Measurements from ENCODE around the gene VSIG1. TPM values are rescaled to one million over a fixed set of nuclear protein-coding genes. Genes with fewer than 3 reads are reported as not detected.

The VSIG1 gene
- total RNA-seq, 1 experiment from 2014 or later: 0.07 TPM

DNA sequence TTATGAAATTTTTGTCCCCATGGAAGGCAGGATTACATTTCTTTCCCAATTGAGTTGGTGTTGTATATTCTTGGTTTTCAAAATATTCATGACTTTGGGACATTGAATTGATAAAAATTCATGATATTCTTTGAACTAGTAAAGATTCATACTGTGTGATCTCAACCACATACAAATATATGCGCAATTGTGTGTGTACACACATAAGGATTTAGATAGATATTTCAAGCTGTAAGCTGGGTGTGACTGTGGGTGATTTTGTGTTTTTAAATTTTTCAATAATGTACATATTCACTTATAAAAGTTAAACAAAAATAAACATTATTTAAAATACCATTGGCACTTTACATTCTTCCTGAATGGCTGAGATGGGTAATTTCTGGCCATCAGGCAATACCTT, 19.5 kb upstream of the VSIG1 start (continued):
- TF ChIP-seq YY1 (IDR thresholded peaks at IDR 0.05; ENCODE audit: extremely low read depth, insufficient replicate concordance, low read depth, low read length): no peak
- TF ChIP-seq EGR1 (IDR thresholded peaks at IDR 0.05; ENCODE audit: low read depth): no peak

DNA sequence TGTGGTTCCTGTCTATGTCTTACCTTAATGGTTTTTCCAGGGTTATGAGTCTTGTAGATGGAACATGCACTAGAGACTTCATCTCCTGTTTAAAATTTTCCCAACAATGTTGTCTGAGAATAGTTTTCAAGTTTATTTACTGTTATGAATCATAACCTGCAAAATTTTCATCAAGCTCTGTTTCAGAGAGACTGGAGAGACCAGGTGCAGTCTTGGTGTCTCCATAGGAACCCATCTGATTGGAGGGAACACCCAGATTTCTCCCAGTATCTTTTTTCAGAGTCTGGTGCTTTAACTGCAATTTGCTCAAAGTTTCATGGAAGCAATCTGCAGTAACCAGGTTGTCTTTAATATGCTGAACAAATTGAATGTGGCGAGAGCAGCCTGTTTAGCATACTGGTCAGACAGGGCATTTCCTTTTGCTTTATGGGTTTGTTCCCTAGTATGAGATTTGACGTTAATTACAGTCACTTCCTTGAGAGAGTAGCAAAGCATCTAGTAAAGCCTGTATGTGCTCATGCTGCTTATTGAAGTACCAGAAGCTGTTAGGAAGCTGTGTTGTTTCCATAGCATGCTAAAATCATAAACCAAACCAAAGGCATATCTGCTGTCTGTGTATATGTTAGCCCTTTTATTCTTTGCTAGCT, 18.8 kb upstream of the VSIG1 start:
- no peak for DNase-seq (ENCODE audit: low read depth, low spot score)
- RAD21 ChIA-PET (ENCODE audit: low non-redundant PET in 1 of 2, low total read pairs in 2 of 2, uncharacterized antibody in 2 of 2, unreplicated experiment in 2 of 2): no interaction called here
- H3K36me3 ChIP-seq (ENCODE audit: control insufficient read depth in 1 of 2, insufficient read depth in 2 of 2, low read length in 2 of 2): no peaks in the 10 kb centered on the region
- no peaks in the 10 kb centered on the region for H3K9me3 ChIP-seq (ENCODE audit: control insufficient read depth in 1 of 2, insufficient read depth in 1 of 2, low read depth in 1 of 2, low read length in 2 of 2)
- H3K4me2 ChIP-seq (ENCODE audit: low read length): no peak overlapping the region
- H2AFZ ChIP-seq (ENCODE audit: low read depth, low read length, poor library complexity, severe bottlenecking): no peak overlapping the region
- no peak overlapping the region for H3K27ac ChIP-seq (ENCODE audit: low read depth, low read length)
- POLR2A ChIA-PET: no interaction called here
- H4K20me1 ChIP-seq (ENCODE audit: insufficient read depth): no peaks in the 10 kb centered on the region
- TF ChIP-seq, protein P1, sequence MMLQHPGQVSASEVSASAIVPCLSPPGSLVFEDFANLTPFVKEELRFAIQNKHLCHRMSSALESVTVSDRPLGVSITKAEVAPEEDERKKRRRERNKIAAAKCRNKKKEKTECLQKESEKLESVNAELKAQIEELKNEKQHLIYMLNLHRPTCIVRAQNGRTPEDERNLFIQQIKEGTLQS (IDR thresholded peaks at IDR 0.05): no peak
- TF ChIP-seq CBX3 (IDR thresholded peaks at IDR 0.05; ENCODE audit: low read depth) (no peak), JUND (IDR thresholded peaks at IDR 0.05) (no peak), POLR2AphosphoS5 (IDR thresholded peaks at IDR 0.05; ENCODE audit: low read depth, low read length) (no peak), SP1 (IDR thresholded peaks at IDR 0.05; ENCODE audit: low read depth) (no peak), POLR2A (IDR thresholded peaks at IDR 0.05; ENCODE audit: borderline replicate concordance, extremely low read depth, insufficient read depth, insufficient read length) (no peak), SRF (IDR thresholded peaks at IDR 0.05; ENCODE audit: low read depth) (no peak), ELF1 (IDR thresholded peaks at IDR 0.05; ENCODE audit: borderline replicate concordance, low read depth) (no peak), FOSL1 (IDR thresholded peaks at IDR 0.05; ENCODE audit: low read depth) (no peak), RAD21 (IDR thresholded peaks at IDR 0.05; ENCODE audit: low read depth) (no peak)
- TF ChIP-seq, protein P2, sequence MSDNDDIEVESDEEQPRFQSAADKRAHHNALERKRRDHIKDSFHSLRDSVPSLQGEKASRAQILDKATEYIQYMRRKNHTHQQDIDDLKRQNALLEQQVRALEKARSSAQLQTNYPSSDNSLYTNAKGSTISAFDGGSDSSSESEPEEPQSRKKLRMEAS (IDR thresholded peaks at IDR 0.05): no peak
- TF ChIP-seq, protein P3, sequence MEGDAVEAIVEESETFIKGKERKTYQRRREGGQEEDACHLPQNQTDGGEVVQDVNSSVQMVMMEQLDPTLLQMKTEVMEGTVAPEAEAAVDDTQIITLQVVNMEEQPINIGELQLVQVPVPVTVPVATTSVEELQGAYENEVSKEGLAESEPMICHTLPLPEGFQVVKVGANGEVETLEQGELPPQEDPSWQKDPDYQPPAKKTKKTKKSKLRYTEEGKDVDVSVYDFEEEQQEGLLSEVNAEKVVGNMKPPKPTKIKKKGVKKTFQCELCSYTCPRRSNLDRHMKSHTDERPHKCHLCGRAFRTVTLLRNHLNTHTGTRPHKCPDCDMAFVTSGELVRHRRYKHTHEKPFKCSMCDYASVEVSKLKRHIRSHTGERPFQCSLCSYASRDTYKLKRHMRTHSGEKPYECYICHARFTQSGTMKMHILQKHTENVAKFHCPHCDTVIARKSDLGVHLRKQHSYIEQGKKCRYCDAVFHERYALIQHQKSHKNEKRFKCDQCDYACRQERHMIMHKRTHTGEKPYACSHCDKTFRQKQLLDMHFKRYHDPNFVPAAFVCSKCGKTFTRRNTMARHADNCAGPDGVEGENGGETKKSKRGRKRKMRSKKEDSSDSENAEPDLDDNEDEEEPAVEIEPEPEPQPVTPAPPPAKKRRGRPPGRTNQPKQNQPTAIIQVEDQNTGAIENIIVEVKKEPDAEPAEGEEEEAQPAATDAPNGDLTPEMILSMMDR (IDR thresholded peaks at IDR 0.05 in 2 of 3, conservative IDR thresholded peaks at IDR 0.05 in 1 of 3; ENCODE audit: borderline replicate concordance in 1 of 3, insufficient read depth in 1 of 3, low read depth in 2 of 3, low read length in 2 of 3): no peak
- BruUV-seq (replicated peaks): no TSS peak
- H3K27me3 ChIP-seq (ENCODE audit: insufficient read depth, low read length): no peaks in the 10 kb centered on the region
- no peaks in the 10 kb centered on the region for H3K9me2 ChIP-seq (ENCODE audit: insufficient read depth)
- no peak for ATAC-seq
- no peaks in the 10 kb centered on the region for H3K4me1 ChIP-seq (ENCODE audit: control insufficient read depth in 1 of 2, insufficient read depth in 2 of 2, low read length in 2 of 2)
- CTCF ChIA-PET: no interaction called here
- H3K79me2 ChIP-seq (ENCODE audit: insufficient read depth, low read length): no peaks in the 10 kb centered on the region
- H3K4me3 ChIP-seq (replicated peaks in 1 of 2; ENCODE audit: low read depth in 1 of 2, low read length in 2 of 2): no peak overlapping the region
- intact Hi-C loops (cut with micrococcal nuclease): no loop called here
- no peak overlapping the region for H3K9ac ChIP-seq (ENCODE audit: low read length)

Data from HCT116 (cell line).